Measurements from ENCODE around the gene MAGI2. TPM values are rescaled to one million over a fixed set of nuclear protein-coding genes. Genes with fewer than 3 reads are reported as not detected.

MAGI2 gene
- total and polyA plus RNA-seq, 2 donors (not counting 3 experiments of a cell fraction or from before 2014, with no cell fraction given), result 0.28 to 6.0 TPM

- dilution Hi-C loops (cut with MboI; ENCODE audit: extremely low pct_ligation_motif_present, low sequenced_read_pairs), result no loop called here
- no TSS peak for BruUV-seq (replicated peaks)
- FAIRE-seq, result no peak
These were observed 1335.0 kb downstream of the MAGI2 start for GRCh38 chr7:78118470-78118869.

More at GRCh38 chr7:78118470-78118869, 1335.0 kb downstream of the MAGI2 start:
- no peaks in the 10 kb centered on the region for H3K9me3 ChIP-seq (replicated peaks; ENCODE audit: control insufficient read depth, insufficient read depth, low read length)
- no peaks in the 10 kb centered on the region for H3K4me1 ChIP-seq (ENCODE audit: control insufficient read depth, extremely low read depth, insufficient read depth, low read length)
- no peaks in the 10 kb centered on the region for H3K27me3 ChIP-seq (ENCODE audit: control insufficient read depth in 2 of 2, insufficient read depth in 2 of 2, low read length in 2 of 2)
- no peaks in the 10 kb centered on the region for H3K79me2 ChIP-seq (ENCODE audit: control insufficient read depth, insufficient read depth, low read length)
- no peaks in the 10 kb centered on the region for H3K36me3 ChIP-seq (ENCODE audit: control insufficient read depth in 2 of 2, extremely low read depth in 1 of 2, insufficient read depth in 2 of 2, low read length in 2 of 2)
- no peaks in the 10 kb centered on the region for H4K20me1 ChIP-seq (replicated peaks; ENCODE audit: control insufficient read depth, extremely low read depth, insufficient read depth, low read length)
- no peak overlapping the region for H3K4me2 ChIP-seq (ENCODE audit: insufficient read depth, low read length)
- DNase-seq (ENCODE audit: low read depth, low spot score), result no peak
- TF ChIP-seq CTCF (IDR thresholded peaks at IDR 0.05; ENCODE audit: extremely low read depth in 1 of 2, insufficient read depth in 1 of 2, low read depth in 1 of 2, low read length in 2 of 2) (no peak), MYC (IDR thresholded peaks at IDR 0.05; ENCODE audit: low read depth, low read length) (no peak), POLR2A (IDR thresholded peaks at IDR 0.05; ENCODE audit: low read depth, low read length) (no peak), JUN (IDR thresholded peaks at IDR 0.05; ENCODE audit: borderline replicate concordance, insufficient read depth, insufficient read length, low read depth) (no peak), EZH2 (IDR thresholded peaks at IDR 0.05; ENCODE audit: borderline replicate concordance, low read depth, low read length, severe bottlenecking) (no peak), GATA2 (IDR thresholded peaks at IDR 0.05; ENCODE audit: insufficient read depth, insufficient read length, low read depth, low read length) (no peak), MAX (IDR thresholded peaks at IDR 0.05; ENCODE audit: insufficient read depth, insufficient read length) (no peak), FOS (IDR thresholded peaks at IDR 0.05; ENCODE audit: borderline replicate concordance, insufficient read depth, low read length) (no peak), POLR2AphosphoS5 (IDR thresholded peaks at IDR 0.05; ENCODE audit: insufficient read depth, low read depth, low read length) (no peak)
- ChIA-PET CTCF (no interaction called here), POLR2A (no interaction called here)
- no peak overlapping the region for H3K4me3 ChIP-seq (replicated peaks in 1 of 3; ENCODE audit: insufficient read depth in 1 of 3, low read depth in 1 of 3, low read length in 3 of 3)
- no peaks in the 10 kb centered on the region for H3K9me1 ChIP-seq (replicated peaks; ENCODE audit: control insufficient read depth, extremely low read depth, insufficient read depth, low read length)
- no peak overlapping the region for H3K9ac ChIP-seq (replicated peaks; ENCODE audit: extremely low read depth, insufficient read depth, low read length)
- intact Hi-C loops (cut with micrococcal nuclease), result no loop called here
- H2AFZ ChIP-seq (ENCODE audit: low read depth, low read length), result no peak overlapping the region
- H3K27ac ChIP-seq (ENCODE audit: insufficient read depth, low read depth, low read length), result no peak overlapping the region
